HG03565 (cell line): ENCODE data around the gene PCDHGB7.
"Not testable (repeated sequence)": the region's sequence is repeated elsewhere in the genome, so short reads cannot be mapped to it uniquely, and the experiment has no call there.

Source experiments
- ATAC-seq: cut with Tn5 transposase; IDR thresholded peaks from one replicate; pipeline ENCODE4 v1.9.1; 2021; ENCODE audit warnings: mild to moderate bottlenecking, moderate library complexity; ENCODE audit not compliant: unreplicated experiment

The PCDHGB7 gene

GRCh38 chr5:141417494-141418172, at the start of gene PCDHGB7:
Gene PCDHGB7, plus strand, starts transcription at chr5:141417677. Its CDS starts 183 bp downstream, at chr5:141417860.
- ATAC-seq: peak; percentile 68

- ATAC-seq: peak; percentile 98
Observed at GRCh38 chr5:141369994-141370848, 47.3 kb upstream of the PCDHGB7 start, which contains the start of gene PCDHGB3. Gene PCDHGB3, plus strand, starts transcription at chr5:141370242. Its CDS starts 153 bp downstream, at chr5:141370395.

GRCh38 chr5:141371572-141372475, 45.7 kb upstream of the PCDHGB7 start:
- ATAC-seq: no peak

GRCh38 chr5:141373673-141374317, 43.7 kb upstream of the PCDHGB7 start, which contains the start of gene PCDHGA6:
Gene PCDHGA6, plus strand, starts transcription at chr5:141373891. Its CDS starts 193 bp downstream, at chr5:141374084.
- ATAC-seq: no peak

GRCh38 chr5:141374627-141375026, 42.9 kb upstream of the PCDHGB7 start:
- no peak for ATAC-seq

- not testable (repeated sequence) for ATAC-seq
Observed at GRCh38 chr5:141375444-141376155, 41.9 kb upstream of the PCDHGB7 start.

GRCh38 chr5:141382469-141383294, 34.8 kb upstream of the PCDHGB7 start, which contains the start of gene PCDHGA7:
Gene PCDHGA7, plus strand, starts transcription at chr5:141382742. Its CDS starts 158 bp downstream, at chr5:141382900.
- ATAC-seq: no peak

GRCh38 chr5:141383345-141383744, 34.1 kb upstream of the PCDHGB7 start:
- no peak for ATAC-seq

GRCh38 chr5:141384471-141385267, 32.8 kb upstream of the PCDHGB7 start:
- no peak for ATAC-seq

GRCh38 chr5:141387557-141388311, 29.7 kb upstream of the PCDHGB7 start, which contains the start of gene PCDHGB4:
Gene PCDHGB4, plus strand, starts transcription at chr5:141387698. Its CDS starts 187 bp downstream, at chr5:141387885.
- not testable (repeated sequence) for ATAC-seq

- no peak for ATAC-seq
Observed at GRCh38 chr5:141388661-141389060, 28.8 kb upstream of the PCDHGB7 start.

- ATAC-seq: no peak
Observed at GRCh38 chr5:141389153-141390042, 28.1 kb upstream of the PCDHGB7 start.

GRCh38 chr5:141392429-141393198, 24.9 kb upstream of the PCDHGB7 start, which contains the start of gene PCDHGA8:
Gene PCDHGA8, plus strand, starts transcription at chr5:141392633. Its CDS starts 181 bp downstream, at chr5:141392814.
- no peak for ATAC-seq

- ATAC-seq: no peak
Observed at GRCh38 chr5:141393267-141393666, 24.2 kb upstream of the PCDHGB7 start.
